ENCODE data around the gene SAP30BP. TPM values are rescaled to one million over a fixed set of nuclear protein-coding genes. Genes with fewer than 3 reads are reported as not detected.

The SAP30BP gene
- total and polyA plus RNA-seq, 2 of the 13 experiments (the other 11 are each of a cell fraction or from before 2014, with no cell fraction given): 67.7 to 99.4 TPM

GRCh38 chr17:75720656-75721462 lies 53.7 kb downstream of the SAP30BP start, which contains the start of gene ITGB4 (continued):
- TF ChIP-seq ZNF629 (CRISPR knock-in tag; conservative IDR thresholded peaks at IDR 0.05) (no peak), GMEB2 (CRISPR knock-in tag; IDR thresholded peaks at IDR 0.05; ENCODE audit: low read depth) (no peak), HNRNPLL (IDR thresholded peaks at IDR 0.05; ENCODE audit: low read depth, low read length, poor library complexity, severe bottlenecking) (peak; percentile 29), TAF1 (CRISPR knock-in tag; IDR thresholded peaks at IDR 0.05) (no peak), LRRFIP1 (CRISPR knock-in tag; conservative IDR thresholded peaks at IDR 0.05) (no peak), RARG (CRISPR knock-in tag; IDR thresholded peaks at IDR 0.05; ENCODE audit: low read depth) (no peak), GABPA (IDR thresholded peaks at IDR 0.05; ENCODE audit: low read depth, low read length) (no peak), GABPA (CRISPR knock-in tag; IDR thresholded peaks at IDR 0.05; ENCODE audit: low read depth) (no peak), ZNF704 (CRISPR knock-in tag; IDR thresholded peaks at IDR 0.05; ENCODE audit: borderline replicate concordance) (no peak), ZMYM2 (CRISPR knock-in tag; IDR thresholded peaks at IDR 0.05) (peak; percentile 59; the same call in 1 of the 2 replicates), MAF1 (CRISPR knock-in tag; IDR thresholded peaks at IDR 0.05; ENCODE audit: borderline replicate concordance) (no peak), ZNF839 (CRISPR knock-in tag; IDR thresholded peaks at IDR 0.05; ENCODE audit: borderline replicate concordance) (no peak), SIN3B (IDR thresholded peaks at IDR 0.05; ENCODE audit: low read length) (no peak), PAWR (CRISPR knock-in tag; IDR thresholded peaks at IDR 0.05; ENCODE audit: borderline replicate concordance) (no peak), GRHL1 (CRISPR knock-in tag; conservative IDR thresholded peaks at IDR 0.05) (no peak), MIER3 (CRISPR knock-in tag; IDR thresholded peaks at IDR 0.05; ENCODE audit: borderline replicate concordance) (no peak), ZNF451 (CRISPR knock-in tag; IDR thresholded peaks at IDR 0.05) (no peak), ZNF792 (CRISPR knock-in tag; IDR thresholded peaks at IDR 0.05) (0 out of 2 replicates have a peak, but pooled peaks have one; percentile 30), NFKBIZ (CRISPR knock-in tag; IDR thresholded peaks at IDR 0.05) (no peak), ZNF503 (CRISPR knock-in tag; IDR thresholded peaks at IDR 0.05) (no peak; the same call in 1 of the 2 replicates), SALL1 (CRISPR knock-in tag; IDR thresholded peaks at IDR 0.05) (peak; percentile 22; the same call in 1 of the 2 replicates), STAG1 (CRISPR knock-in tag; IDR thresholded peaks at IDR 0.05) (0 out of 2 replicates have a peak, but pooled peaks have one; percentile 19)
